Measurements from ENCODE around the gene TREML4. TPM values are rescaled to one million over a fixed set of nuclear protein-coding genes. Genes with fewer than 3 reads are reported as not detected.

The TREML4 gene, protein sequence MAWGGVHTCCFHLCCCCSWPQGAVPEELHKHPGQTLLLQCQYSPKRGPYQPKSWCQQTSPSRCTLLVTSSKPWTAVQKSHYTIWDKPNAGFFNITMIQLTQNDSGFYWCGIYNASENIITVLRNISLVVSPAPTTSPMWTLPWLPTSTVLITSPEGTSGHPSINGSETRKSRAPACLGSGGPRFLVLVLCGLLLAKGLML
- not detected in 2 replicates for total RNA-seq

DNA sequence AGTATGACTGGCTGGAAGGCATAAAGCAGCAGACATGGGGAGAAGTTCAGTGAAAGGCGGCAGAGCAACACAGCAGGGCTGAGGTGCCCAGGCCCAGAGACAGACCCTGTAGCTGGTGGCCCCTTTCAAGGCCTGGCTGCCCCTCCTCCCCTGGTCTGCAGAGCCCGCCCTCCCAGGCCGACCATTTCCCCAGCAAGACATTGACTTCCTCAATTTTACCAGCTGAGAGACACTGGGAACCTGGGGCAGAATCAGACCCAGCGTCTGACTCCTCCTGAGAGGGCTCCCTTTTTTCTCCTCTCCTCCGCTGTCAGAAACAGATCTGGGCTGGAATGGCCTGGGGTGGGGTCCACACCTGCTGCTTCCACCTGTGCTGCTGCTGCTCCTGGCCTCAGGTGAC is at the start of gene TREML4:
Gene TREML4 (plus strand): TSS at position 254 of the 400 bp plus-strand sequence. CDS start 79 bp downstream, at position 333.

DNA sequence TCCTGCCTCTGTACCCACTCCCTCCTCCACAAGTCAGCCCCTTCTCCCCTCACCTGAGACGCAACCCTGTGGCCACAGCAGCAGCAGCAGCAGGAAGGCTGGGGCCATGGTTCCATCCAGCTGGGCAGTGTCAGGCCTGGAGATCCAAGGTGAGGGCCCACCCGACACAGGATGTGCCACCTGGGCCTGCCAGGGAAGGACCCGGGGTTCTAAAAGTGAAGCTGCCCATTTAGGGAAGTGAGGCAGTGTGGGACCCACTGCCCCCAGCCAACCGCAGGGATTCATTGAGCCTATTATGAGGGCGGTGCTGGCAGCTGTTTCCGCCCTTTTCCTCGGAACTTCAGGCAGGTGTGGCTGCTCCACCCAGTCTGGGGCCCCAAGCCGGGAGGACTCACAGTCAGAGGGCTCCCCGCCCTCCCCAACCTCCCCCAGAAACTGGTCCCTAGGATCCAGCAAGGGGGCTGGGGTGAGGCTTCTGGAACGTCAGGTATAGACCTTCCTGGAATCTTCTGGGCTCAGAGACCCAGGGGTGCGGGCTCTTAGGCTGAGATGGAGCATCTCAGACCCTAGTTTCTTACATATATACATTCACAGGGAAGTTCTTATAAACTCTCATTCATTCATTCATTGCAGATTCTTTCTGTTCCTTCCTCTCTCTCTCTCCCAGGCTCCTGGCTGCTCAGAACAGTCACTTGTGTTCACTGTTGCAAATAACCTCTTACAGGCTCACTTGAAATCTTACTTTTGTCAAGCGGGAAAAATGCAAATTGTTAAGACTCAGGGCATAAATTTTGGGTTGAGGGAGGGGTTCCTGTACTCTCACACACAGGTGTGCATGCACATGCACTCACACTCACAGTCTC is 27.0 kb upstream of the TREML4 start, which contains the start of gene TREML2:
Gene TREML2 (minus strand): TSS at position 249 of the 863 bp plus-strand sequence. CDS start 141 bp downstream, at position 108.

DNA sequence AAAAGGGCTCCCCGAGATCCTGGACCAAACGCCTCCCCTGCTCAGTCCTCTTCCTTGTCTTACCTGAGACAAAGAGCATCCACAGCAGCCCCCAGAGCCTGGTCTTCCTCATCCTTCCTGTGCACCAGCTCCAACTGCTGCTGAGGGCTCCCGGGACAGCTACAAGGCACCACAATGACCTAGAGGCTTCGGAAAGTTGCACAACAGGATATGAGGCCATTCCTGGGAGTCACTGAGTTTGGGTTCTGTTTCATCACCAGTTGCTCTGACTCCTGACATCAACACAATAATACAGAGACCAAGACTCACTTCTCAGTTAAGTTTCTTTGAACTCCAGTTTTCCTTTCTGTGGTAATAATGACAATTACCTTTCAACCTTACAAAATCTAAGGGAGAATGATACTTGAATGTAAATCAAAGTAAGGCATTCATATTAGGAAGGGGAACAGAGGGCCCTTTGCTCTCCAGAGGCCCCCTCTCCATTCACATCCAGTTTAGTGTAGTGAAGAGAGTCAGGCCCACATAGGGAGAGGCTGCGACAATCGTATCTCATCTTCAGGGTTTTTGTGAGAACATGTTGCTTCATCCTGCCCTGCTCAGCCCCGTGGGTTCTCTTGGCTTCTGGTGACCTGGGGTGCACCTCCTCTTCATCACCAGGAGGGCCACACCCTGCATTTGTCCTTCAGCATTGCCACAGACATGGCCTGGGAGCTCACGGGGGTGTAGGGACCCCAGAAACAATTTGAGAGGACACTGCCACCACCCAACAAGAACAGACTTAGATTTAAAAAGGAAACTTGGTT is 58.6 kb downstream of the TREML4 start, which contains the start of gene TREM1:
Gene TREM1 (minus strand): TSS at position 139 of the 803 bp plus-strand sequence. CDS start 27 bp downstream, at position 112.

Other genes starting within 250 kb of the TREML4 start
- 0.12 and 0.22 TPM in 2 replicates for gene UNC5CL, start 189.1 kb upstream of the TREML4 start, total RNA-seq
- not detected in 2 replicates for gene TSPO2, start 185.9 kb upstream of the TREML4 start, total RNA-seq
- gene APOBEC2, start 175.1 kb upstream of the TREML4 start, total RNA-seq: not detected in 2 replicates
- gene OARD1, start 156.0 kb upstream of the TREML4 start, total RNA-seq: 9.6 and 14.1 TPM in 2 replicates
- gene NFYA, start 155.4 kb upstream of the TREML4 start, total RNA-seq: 16.7 and 20.6 TPM in 2 replicates
- not detected in 2 replicates for gene TREML1, start 74.0 kb upstream of the TREML4 start, total RNA-seq
- not detected in 2 replicates for gene TREM2, start 65.2 kb upstream of the TREML4 start, total RNA-seq
- gene TREML2, start 27.2 kb upstream of the TREML4 start, total RNA-seq: not detected in 2 replicates
- 0.66 and 1.00 TPM in 2 replicates for gene TREM1, start 58.3 kb downstream of the TREML4 start, total RNA-seq
- gene NCR2, start 107.3 kb downstream of the TREML4 start, total RNA-seq: not detected in 2 replicates

Data from uterine smooth muscle cell (primary cell).